ENCODE data around the gene PLG. TPM values are rescaled to one million over a fixed set of nuclear protein-coding genes. Genes with fewer than 3 reads are reported as not detected.
"Not testable (repeated sequence)": the region's sequence is repeated elsewhere in the genome, so short reads cannot be mapped to it uniquely, and the experiment has no call there.

The PLG gene
- total RNA-seq, 3 donors from 2014 or later, result not detected

DNA sequence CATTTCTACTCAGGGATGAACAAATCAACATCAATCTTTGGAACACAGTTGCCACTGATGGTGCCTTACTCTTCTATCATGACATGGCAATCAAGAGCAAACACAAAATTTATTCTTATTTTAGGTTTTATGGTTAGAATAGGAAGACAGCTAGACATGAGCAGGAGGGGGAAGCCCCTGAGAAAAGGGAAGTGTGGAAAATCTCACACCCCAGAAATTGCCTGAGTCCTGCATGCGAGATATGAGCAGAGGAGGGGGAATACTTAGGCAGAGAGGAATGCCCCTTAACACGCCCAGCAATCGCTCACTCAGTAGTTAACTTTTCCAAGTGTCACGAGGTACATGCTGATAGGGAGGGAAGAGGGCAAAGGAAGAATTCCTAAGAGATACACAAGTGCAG, 79.3 kb downstream of the PLG start:
- Histone ChIP-seq H3K4me3 (no peak overlapping the region), H3K4me1 (no peaks in the 10 kb centered on the region), H3K36me3 (no peaks in the 10 kb centered on the region), H3K9me3 (peaks cover 0 to 5% of the 10 kb centered on the region in 2 donors), H3K27ac (no peak overlapping the region), H3K27me3 (no peaks in the 10 kb centered on the region)
- intact Hi-C loops (cut with DNase I; ENCODE audit: low total_unique reads), result no loop called here
- TF ChIP-seq POLR2AphosphoS5 (IDR thresholded peaks at IDR 0.05), result no peak
- DNase-seq (ENCODE audit: low spot score in 2 of 2), result no peak

DNA sequence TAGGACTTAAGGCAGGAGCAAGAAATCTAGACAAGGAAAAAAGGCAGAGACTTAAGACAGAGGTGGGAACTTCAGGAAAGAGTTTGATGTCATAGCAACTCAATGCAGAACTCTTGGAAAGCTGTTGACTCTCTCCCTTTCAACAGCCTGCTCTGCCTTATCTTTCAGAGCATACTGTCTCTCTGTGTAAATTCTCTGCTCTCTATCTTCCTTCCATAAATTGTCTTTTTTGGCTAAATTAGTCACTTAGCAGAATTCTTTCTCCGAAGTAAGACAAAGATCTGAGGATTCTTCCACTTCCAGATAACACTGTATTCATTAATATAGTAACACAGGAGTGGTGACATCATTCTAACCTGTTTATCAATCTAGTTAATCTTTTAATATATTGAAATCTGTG, 80.2 kb downstream of the PLG start:
- TF ChIP-seq, protein P1, sequence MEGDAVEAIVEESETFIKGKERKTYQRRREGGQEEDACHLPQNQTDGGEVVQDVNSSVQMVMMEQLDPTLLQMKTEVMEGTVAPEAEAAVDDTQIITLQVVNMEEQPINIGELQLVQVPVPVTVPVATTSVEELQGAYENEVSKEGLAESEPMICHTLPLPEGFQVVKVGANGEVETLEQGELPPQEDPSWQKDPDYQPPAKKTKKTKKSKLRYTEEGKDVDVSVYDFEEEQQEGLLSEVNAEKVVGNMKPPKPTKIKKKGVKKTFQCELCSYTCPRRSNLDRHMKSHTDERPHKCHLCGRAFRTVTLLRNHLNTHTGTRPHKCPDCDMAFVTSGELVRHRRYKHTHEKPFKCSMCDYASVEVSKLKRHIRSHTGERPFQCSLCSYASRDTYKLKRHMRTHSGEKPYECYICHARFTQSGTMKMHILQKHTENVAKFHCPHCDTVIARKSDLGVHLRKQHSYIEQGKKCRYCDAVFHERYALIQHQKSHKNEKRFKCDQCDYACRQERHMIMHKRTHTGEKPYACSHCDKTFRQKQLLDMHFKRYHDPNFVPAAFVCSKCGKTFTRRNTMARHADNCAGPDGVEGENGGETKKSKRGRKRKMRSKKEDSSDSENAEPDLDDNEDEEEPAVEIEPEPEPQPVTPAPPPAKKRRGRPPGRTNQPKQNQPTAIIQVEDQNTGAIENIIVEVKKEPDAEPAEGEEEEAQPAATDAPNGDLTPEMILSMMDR (IDR thresholded peaks at IDR 0.05), result no peak
- TF ChIP-seq POLR2AphosphoS5 (IDR thresholded peaks at IDR 0.05), result no peak
- TF ChIP-seq POLR2A (IDR thresholded peaks at IDR 0.05), result no peak
- Histone ChIP-seq H3K27me3 (no peaks in the 10 kb centered on the region), H3K27ac (no peak overlapping the region), H3K4me1 (no peaks in the 10 kb centered on the region), H3K4me3 (no peak overlapping the region), H3K36me3 (no peaks in the 10 kb centered on the region), H3K9me3 (peaks cover 0 to 5% of the 10 kb centered on the region in 2 donors)
- no peak for DNase-seq (ENCODE audit: low spot score in 2 of 2)
- intact Hi-C loops (cut with DNase I; ENCODE audit: low total_unique reads), result no loop called here

DNA sequence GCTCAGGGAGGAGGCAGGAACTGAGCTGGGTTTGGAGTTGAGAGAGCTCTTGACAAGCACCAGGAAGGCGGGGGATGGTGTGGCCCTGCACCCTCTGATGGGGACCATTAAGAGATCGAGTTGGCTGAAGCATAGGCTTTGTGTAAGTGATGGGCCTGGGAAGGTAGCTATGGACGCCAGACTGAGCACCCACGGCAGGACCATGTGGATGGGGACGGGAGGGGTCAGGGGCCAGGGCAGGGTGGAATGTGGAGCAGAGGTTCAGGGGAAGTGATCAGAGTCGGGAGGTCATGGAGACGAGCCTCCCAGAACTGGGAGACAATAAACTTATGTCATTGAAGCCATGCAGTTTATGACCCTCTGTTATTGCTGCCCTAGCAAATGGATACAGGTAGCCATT, 81.7 kb downstream of the PLG start:
- H3K27ac ChIP-seq, result no peak overlapping the region
- TF ChIP-seq, protein P1 (IDR thresholded peaks at IDR 0.05), result no peak
- TF ChIP-seq POLR2AphosphoS5 (IDR thresholded peaks at IDR 0.05), result no peak
- no peak for TF ChIP-seq POLR2A (IDR thresholded peaks at IDR 0.05)
- DNase-seq (ENCODE audit: low spot score in 2 of 2), result no peak
- H3K4me1 ChIP-seq, result no peaks in the 10 kb centered on the region
- intact Hi-C loops (cut with DNase I; ENCODE audit: low total_unique reads), result no loop called here
- H3K27me3 ChIP-seq, result no peaks in the 10 kb centered on the region
- peaks cover 0 to 5% of the 10 kb centered on the region in 2 donors for H3K9me3 ChIP-seq
- no peak overlapping the region for H3K4me3 ChIP-seq
- no peaks in the 10 kb centered on the region for H3K36me3 ChIP-seq

DNA sequence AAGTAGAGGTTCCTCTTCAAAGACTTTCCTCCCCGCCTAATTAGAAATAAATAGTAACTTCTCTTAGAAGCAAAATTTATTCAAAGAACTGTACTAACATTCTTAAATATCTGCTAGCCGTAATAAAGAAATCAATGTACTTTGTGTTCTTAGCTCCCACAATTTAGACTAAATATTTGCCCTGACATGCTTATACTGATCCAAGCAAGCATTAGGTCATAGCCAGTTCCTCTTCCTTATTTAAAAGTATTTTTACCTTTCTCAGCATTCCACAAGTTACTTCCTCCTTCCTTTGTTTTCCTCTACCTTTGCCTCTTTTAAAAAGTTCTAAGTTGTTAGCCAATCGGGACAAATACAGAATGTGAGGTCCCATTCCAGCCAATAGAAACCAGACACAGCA, 86.1 kb downstream of the PLG start:
- H3K9me3 ChIP-seq; H3K36me3 ChIP-seq; intact Hi-C loops (cut with DNase I; ENCODE audit: low total_unique reads); H3K4me1 ChIP-seq; H3K27me3 ChIP-seq; DNase-seq (ENCODE audit: low spot score in 2 of 2); H3K4me3 ChIP-seq; H3K27ac ChIP-seq: not testable (repeated sequence)

DNA sequence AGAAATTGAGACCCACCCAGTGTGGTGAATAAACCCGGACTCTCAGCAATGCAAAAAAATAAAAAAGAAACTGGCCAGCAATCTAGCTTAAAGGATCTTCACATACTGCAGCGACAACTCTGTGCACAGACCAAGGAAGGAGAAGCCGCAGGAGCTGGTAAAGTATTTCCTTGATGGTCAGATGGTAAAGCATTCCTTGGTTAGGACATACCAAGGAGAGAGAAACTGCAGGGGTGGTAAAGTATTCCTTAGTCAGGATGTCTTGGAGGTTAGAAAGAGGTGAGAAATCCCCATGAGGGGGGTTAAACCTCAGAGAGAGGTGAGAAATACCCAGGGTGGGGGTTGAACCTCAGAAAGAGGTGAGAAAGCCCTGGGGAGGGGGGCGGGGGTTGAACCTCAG, 86.8 kb downstream of the PLG start:
- DNase-seq (ENCODE audit: low spot score in 2 of 2), result no peak
- no peaks in the 10 kb centered on the region for H3K9me3 ChIP-seq
- TF ChIP-seq POLR2AphosphoS5 (IDR thresholded peaks at IDR 0.05) (no peak), POLR2A (IDR thresholded peaks at IDR 0.05) (no peak)
- TF ChIP-seq, protein P1 (IDR thresholded peaks at IDR 0.05), result no peak
- H3K27ac ChIP-seq, result no peak overlapping the region
- H3K4me3 ChIP-seq, result no peak overlapping the region
- no peaks in the 10 kb centered on the region for H3K4me1 ChIP-seq
- H3K27me3 ChIP-seq, result no peaks in the 10 kb centered on the region
- H3K36me3 ChIP-seq, result no peaks in the 10 kb centered on the region
- intact Hi-C loops (cut with DNase I; ENCODE audit: low total_unique reads), result no loop called here

DNA sequence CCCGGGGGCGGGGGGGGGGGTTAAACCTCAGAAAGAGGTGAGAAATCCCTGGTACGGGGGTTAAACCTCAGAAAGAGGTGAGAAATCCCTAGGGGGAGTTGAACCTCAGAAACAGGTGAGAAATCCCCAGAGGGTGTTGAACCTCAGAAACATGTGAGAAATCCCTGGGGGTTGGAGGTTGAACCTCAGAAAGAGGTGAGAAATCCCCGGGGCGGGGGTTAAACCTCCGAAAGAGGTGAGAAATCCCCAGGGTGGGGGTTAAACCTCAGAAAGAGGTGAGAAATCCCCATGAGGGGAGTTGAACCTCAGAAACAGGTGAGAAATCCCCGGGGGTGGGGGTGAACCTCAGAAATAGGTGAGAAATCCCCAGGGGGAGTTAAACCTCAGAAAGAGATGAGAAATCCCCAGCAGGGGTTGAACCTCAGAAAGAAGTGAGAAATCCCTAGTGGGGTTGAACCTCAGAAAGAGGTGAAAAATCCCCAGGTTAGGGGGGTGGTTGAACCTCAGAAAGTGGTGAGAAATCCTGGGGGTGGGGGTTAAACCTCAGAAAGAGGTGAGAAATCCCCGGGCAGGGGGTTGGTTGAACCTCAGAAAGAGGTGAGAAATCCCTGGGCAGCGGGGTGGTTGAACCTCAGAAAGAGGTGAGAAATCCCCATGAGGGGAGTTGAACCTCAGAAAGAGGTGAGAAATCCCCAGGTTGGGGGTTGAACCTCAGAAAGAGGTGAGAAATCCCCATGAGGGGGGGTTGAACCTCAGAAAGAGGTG, 87.4 kb downstream of the PLG start:
- no peak overlapping the region for H3K27ac ChIP-seq
- no peaks in the 10 kb centered on the region for H3K4me1 ChIP-seq
- H3K4me3 ChIP-seq, result no peak overlapping the region
- intact Hi-C loops (cut with DNase I; ENCODE audit: low total_unique reads), result no loop called here
- TF ChIP-seq POLR2AphosphoS5 (IDR thresholded peaks at IDR 0.05), result no peak
- TF ChIP-seq, protein P1 (IDR thresholded peaks at IDR 0.05), result no peak
- no peak for TF ChIP-seq POLR2A (IDR thresholded peaks at IDR 0.05)
- no peaks in the 10 kb centered on the region for H3K27me3 ChIP-seq
- no peak for DNase-seq (ENCODE audit: low spot score in 2 of 2)
- H3K36me3 ChIP-seq, result no peaks in the 10 kb centered on the region
- H3K9me3 ChIP-seq, result no peaks in the 10 kb centered on the region
